GM21360 (cell line): ENCODE results near the gene RABL3.
A peak's percentile ranks its signal among the peaks of the same experiment; 100 is the strongest.
"Not testable (repeated sequence)": the region's sequence is repeated elsewhere in the genome, so short reads cannot be mapped to it uniquely, and the experiment has no call there.

ENCODE experiments used
- ATAC-seq: cut with Tn5 transposase; IDR thresholded peaks from one replicate; pipeline ENCODE4 v1.9.1; 2021; ENCODE audit warnings: mild to moderate bottlenecking, moderate library complexity; ENCODE audit not compliant: unreplicated experiment

RABL3 gene

DNA sequence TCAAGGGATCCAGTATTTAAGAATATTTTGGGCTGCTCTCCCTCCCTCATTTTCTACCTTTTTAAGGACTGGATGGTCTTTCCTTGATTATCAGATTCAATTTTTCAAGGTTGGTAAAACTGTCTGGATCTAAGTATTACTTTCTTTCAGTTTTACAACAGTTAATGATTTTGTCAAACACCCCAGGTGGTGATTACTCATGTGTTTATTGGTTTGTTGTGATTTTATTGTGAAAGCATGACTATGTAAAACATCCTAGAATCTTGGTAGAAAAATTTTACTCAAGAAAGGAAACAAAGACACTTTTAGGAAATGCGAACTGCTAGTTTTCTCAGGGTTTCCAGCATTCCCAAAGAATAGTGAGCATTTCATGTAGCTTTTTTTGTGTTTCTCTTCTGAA is 7.5 kb upstream of the RABL3 start:
- ATAC-seq, result no peak

DNA sequence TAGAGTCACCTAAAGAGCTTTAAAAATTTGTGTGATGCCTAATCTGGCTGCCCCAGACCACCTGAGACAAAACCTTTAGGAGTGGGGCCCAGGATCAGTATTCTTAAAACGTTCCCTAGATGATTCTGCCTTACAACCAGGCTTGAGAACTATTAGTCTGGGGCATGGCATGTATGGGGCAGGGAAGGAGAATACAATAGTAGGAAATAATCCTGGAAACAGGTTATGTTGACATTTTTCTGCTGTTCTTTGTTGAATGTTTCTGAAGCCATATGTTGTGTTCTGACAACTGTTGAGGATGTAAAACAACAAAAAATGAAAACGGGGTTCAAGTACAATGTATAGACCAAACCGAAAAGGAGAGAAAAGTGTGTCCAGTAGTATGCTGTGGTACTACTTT is 3.1 kb upstream of the RABL3 start:
- ATAC-seq, result no peak

DNA sequence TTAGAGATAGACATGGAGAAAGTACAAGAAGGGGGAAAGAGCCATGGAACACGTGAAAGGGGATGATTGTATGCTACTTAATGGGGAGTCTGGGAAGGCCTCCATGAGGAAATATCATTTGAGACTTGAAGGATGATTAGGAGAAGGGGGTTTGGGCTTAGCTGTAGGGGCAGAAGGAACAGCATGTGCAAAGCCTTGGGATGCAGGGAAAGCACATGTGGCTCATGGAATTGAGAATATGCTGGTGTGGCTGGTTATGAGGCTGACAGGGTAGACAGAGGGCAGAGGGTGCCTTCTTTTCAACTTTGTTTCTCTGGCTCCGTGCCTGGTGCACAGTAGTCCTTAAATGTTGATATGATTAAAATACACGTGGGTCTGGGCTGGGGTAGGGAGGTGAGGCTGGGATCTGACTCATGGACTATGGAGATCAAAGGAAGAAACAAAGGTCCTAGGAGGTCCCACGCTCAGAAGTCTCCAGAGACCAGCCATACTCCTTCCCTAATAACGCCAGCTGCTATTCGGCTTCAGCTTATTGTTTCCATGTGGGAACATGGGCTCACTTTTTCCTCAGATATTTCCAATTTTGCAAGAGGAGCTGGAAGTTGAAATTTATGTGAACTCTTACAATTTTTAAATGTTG is 1.4 kb upstream of the RABL3 start:
- no peak for ATAC-seq

DNA sequence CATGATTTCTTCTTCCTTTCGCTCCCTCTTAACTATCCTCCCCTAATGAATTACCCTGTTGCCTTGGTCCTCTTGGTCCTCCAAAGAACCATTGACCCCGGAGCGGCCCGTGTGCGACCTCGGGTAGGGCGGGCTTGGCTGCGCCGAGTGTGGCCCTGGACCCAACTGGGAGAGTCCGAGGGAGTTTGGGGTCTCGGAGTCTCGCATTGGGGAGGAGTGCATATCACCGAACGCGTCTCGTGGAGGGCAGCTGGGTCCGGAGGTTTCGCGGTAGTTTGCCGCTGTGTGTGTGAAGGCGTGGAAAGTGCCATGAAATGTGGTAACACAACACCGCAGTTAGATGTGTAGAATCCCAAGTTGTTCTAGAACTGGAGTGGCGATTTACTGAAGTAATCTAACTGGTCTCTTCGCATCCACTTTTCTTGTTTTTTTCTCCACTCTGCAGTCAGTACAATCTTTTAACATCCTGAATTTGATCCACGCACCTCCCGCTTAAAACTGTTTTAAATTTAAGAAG is 591 bp upstream of the RABL3 start:
- ATAC-seq, result peak; percentile 21

DNA sequence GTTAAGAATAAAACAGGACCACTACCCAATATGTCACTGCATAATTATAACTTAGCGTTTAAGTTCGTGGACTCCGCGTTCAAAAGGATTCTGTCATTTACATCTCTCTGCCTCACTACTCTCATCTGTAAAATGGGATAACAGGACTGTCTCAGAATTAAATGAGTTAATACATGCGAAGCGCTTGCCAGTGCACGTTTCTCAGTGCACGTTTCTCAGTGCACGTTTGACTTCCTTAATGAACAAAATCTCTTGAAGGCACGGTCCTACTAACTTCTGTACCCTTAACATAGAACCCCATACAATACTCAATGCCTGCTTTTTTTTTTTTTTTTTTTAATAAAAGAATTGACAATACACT is 499 bp downstream of the RABL3 start:
- peak; percentile 15 for ATAC-seq

DNA sequence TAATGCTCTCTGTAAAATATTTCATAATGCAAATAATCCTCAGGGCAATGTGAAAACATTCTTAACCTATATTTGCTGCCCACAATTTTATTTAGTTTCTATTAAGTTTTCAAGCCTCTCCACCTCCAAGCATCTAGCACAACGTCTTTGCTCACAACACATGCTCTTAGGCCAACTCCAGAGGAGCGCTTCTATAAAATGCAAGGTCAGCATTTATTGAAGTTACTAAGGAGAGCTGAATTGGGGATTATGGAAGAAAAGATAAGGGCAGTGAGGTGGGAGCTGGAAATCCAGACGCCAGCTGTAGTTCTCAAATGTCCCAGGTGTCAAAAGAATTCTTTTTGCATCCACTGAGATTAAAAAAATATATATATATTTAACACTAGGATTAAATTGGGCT is 996 bp downstream of the RABL3 start:
- no peak for ATAC-seq

DNA sequence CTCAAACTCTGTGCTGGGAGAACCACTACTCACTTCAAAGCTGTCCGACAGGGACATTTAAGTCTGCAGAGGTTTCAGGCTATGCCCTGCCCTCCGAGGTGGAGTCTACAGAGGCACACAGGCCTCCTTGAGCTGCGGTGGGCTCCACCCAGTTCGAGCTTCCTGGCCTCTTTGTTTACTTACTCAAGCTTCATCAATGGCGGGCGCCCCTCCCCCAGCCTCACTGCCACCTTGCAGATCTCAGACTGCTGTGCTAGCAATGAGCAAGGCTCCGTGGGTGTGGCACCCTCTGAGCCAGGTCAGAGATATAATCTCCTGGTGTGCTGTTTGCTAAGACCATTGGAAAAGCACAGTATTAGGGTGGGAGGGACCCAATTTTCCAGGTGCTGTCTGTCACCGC is 4.3 kb downstream of the RABL3 start:
- ATAC-seq, result not testable (repeated sequence)

DNA sequence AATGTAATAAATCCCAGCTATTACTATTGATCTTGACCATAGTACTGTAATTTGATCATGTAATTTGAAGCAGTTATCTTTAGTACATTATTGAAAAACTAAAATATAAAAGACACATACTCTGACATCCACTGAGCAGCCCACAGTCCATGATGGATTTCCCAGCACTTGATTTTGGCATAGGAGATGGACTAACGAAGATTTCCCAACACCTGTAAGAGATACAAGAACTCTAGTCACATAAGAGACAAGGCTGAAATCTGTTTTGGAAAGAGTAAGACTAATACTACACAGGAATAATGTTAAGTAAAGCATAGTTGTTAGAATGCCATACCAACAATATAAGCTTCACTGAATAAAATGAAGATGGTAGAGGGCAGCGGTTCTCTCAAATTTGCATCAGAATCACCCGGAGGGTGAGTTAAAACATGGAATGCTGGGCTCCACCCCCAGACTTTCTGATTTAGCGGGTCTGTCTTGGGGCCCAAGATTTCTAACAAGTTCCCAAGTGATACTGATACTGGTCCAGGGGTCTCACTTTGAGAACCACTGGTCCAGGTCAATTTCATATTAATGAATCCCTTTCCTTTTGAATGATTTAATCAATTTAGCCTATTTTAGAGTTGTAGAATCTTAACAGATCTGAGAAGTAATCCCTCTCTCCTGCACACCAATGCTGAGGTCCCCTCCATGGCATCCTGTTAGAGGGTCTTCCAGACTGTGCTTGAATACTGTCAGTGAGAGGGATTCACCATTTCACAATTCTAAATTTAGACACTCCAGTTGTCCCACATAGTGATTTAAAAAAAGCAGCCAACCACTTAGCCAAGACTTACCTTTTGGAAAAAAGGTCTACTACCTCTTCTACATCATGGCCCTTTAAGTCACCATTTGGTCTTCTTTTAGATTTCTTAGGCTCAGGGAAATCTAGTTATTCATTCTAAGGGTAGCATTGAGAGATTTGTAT is 11.5 kb downstream of the RABL3 start:
- no peak for ATAC-seq

DNA sequence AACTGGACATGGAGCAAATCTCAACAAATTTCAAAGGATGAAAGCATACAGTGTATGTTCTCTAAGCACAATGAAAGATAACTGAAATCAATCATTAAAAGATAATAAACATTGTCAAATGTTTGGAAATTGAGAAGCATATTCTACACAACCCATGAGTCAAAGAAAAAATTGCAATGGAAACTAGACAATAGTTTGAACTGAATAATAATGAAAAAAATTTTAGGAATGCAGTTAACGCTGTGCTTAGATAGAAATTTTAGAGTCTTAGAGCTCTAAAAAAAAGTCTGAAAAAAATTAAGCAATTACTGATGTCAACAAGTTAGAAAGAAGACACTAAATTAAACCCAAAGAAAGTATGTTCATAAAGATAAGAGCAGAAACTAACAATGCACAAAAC is 15.5 kb downstream of the RABL3 start:
- no peak for ATAC-seq

DNA sequence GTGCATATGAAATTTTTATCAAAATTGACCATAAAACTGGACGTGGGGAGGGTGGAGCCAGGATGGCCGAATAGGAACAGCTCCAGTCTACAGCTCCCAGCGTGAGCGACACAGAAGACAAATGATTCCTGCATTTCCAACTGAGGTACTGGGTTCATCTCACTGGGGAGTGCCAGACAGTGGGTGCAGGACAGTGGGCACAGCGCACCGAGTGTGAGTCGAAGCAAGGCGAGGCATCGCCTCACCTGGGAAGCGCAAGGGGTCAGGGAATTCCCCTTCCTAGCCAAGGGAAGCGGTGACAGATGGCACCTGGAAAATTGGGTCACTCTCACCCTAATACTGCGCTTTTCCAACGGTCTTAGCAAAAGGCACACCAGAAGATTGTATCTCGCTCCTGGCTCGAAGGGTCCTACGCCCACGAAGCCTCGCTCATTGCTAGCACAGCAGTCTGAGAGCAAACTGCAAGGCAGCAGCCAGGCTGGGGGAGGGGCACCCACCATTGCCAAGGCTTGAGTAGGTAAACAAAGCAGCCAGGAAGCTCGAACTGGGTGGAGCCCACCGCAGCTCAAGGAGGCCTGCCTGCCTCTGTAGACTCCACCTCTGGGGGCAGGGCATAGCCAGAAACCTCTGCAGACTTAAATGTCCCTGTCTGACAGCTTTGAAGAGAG is 23.0 kb downstream of the RABL3 start:
- ATAC-seq, result not testable (repeated sequence)

DNA sequence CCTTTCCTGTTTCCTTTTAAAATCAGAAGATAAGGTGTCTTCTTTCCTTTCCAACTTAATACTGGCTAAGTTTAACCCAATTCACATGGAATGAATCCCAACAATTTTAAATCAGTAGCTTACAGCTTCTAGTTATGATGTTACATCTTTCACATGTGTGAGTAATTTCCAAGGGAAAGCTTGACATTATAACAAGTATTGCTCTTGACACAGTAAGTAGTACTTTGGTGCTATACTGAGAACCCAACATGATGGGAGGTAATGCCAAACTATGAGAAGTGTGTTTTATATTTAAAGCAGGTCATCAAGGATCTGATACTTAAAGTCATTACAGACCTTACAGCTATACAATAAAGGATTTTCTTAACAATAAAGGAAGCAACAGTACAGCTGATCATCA is 29.1 kb downstream of the RABL3 start:
- ATAC-seq, result no peak

DNA sequence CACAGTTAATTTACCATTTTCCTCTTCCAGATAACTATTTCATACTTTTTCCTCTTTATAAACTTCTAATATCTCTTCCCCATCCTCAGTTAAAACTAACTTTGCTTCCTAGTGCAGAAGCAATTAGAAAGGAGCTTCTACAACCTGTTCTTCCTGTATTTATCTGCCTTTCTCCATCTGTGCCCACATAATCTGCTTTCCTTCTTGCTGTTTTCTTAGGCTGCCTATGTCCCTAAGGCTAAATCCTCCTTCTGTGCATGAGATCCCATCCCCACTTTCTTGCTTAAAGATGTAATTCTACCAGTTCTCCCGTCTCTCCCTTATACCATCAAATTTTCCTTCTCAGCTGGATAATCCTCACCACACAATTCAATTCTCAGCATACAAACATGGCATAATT is 31.9 kb downstream of the RABL3 start:
- no peak for ATAC-seq

DNA sequence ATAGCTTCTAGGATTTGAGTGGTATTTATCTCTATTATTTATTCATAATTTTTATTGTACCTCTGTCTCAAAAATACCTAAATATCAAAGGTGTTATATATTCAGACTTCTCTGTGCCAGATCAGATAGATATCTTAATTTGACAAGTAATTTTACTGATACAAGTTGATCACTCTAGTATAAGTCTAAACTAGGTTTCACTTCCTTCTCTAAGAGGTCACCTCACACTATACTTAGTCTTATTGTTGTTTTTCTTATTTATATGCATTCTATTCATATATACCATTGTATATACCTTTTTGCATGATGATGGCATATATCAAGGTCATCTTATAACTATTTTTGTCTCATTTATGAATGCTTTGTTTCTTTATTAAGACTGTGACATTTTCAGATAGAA is 33.9 kb downstream of the RABL3 start:
- no peak for ATAC-seq

DNA sequence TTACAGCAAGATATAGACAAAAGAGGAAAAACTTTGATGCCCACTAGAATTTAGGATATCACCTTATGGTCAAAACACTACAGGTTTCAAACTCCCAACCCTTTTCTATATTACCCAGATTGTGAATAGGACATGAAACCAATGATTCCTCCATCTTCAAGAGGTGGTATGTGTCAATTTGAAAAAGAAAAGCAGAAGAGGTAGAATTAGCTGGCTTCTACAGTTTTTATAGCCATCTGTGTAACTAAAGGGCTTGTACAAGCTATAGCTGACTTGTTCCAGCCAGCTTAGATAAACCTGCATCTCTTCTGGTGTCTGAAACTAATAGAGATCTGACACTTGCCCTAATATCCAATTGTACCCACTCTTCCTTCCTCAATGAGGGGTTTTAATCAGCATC is 35.4 kb downstream of the RABL3 start:
- ATAC-seq, result no peak

DNA sequence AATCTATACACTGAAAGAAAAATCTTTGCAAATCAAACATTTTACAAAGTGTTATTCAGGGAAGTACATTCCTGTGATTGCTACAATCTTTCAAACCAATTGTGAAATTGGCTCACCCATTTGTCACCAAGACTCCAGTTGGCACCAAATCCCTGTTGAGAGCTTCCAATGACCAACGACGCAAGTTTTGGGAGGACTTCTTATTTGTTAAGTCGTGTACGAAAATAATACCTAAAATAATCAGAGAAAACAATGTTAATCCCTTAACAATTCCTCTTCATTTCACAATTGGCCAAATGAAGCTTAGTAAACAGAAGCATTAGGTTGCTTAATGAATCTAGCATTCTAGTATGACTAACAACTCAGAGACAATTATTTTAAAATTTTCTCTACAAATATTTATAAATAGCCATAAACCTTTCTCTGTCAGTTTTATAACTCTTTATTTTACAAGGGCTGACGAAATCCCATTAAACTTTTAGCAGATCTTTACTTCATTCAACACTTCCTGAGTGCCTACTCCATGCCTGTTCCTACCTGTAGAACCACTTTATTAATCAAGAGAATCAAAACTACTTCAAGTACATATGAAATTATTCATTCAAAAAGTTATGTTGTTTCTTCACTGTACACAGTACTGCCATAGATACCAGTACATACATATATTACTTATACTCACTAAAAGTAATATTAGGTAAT is 36.3 kb downstream of the RABL3 start:
- ATAC-seq, result no peak

DNA sequence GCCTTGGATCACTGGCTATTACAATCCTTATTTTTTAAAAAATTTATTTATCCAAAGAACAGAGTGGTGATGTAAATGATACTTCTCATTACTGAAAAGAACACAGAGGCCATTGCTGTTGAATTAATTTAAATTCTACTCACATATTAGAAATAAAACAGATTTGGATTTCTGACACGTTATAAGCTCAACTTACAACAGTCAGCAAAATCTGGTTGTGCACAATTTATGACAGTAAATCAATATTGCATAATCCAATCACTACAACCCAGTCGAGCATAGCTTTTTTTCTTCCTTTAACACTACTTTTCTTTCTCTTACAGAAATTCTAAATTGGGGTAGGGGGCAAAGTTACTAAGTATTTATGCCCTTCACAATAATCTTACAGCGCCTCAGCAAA is 43.0 kb downstream of the RABL3 start:
- ATAC-seq, result no peak

DNA sequence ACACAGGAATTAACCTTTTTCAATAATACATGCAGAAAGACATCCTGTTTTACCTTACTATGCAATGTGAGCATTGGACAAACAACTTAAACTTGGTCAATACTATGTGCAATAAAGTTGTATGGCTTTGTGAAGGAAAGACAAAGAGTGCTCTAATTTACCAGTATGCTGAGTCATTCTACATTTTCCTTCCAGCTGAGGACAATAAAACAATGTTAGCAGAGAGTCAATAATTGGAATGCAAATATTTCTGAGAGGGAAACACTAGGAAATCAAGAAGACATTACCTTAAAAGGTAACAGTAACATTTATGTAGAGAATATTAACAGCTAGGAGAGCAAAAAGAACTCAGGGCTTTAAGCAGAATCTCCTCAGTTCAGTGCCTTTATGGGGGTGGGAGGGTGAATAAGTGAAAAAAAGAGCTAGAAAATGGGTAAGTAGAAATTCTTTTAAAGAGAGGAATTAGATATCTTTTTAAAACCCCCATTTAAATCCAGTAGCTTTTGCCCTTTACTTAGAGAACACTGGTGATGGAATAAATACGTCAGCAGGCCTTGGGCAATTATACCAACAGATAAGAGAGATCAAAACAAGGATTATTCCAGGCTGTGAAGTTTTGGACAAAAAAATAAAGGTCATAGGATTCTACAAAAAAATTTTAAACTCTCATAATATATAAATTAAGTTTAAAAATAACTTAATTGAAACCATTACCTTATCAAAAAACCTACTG is 48.7 kb downstream of the RABL3 start:
- ATAC-seq, result no peak

DNA sequence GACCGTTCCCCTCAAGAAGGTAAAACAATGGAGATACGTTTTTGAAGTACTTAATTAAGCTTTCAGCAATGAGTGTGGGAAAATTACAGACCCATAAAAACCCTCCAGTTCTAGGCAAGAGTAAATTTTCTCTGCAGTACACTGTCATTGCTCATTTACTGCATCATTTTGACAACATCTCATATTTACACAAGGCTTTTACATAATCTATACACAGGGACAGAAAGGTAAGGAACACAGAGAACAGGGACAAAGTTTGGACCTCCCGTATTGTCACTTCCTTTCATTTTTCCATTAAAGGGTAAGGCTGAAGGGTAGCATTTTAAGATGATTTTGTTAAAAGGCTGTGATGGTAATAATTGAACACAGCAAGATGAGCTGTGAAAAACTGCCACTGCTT is 52.9 kb downstream of the RABL3 start:
- no peak for ATAC-seq

DNA sequence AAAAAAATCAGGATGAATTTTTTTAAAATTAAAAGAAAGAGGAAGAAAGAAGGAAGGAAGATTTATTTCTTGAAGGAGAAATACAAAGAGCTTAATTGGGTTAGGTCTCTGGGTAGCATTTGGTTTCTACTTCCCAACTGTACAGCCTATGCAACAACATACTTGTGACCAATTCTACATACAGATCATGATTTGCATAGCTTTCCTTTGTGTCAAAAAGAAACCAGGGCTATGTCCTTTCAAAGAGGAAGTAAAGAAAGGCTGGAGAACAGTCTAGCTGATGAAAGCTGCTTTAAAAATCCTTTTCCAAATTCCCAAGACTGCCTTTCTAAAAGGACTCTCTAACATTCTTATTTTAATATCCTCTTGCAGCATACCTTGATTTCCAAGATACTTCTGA is 54.2 kb downstream of the RABL3 start:
- peak; percentile 99 for ATAC-seq

DNA sequence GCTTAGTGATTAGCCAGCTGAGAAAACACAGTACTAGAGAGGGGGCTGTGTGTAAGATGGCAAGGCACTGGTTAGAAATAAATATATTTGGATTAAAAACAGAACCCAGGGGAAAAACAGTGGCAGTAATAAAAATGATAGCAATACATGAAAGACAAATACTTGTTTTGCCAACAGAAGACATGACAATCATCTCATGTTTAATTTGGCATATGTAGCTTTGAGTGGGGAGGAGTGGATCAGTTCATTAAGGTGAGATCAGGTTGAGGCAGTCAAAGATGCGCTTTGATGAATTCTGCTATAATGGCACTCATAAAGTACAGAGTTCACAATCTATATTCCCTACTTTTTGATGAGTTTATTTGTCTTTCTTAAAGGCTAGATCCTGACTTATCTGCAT is 56.9 kb downstream of the RABL3 start:
- no peak for ATAC-seq
